H1 (cell line): ENCODE data around the gene P2RX1.

Source experiments
- BACH1 ChIP-seq: IDR thresholded peaks from 2 replicates; pipeline ENCODE4 v1.6.1; 2012; ENCODE audit warnings: low read length, improper control_type of control experiment
- CEBPB ChIP-seq: IDR thresholded peaks from 2 replicates; pipeline ENCODE4 v1.6.1; 2012; ENCODE audit warnings: low read depth, low read length
- CHD1 ChIP-seq: IDR thresholded peaks from 2 replicates; pipeline ENCODE4 v1.6.1; 2012; ENCODE audit warnings: low read depth, low read length, improper control_type of control experiment
- EGR1 ChIP-seq: IDR thresholded peaks from 2 replicates; pipeline ENCODE4 v1.6.1; 2011; ENCODE audit warnings: low read depth, low read length, borderline replicate concordance
- PHF8 ChIP-seq: fragments of 200-600 bp; sonication (generic); conservative IDR thresholded peaks from 2 replicates; pipeline ENCODE4 v1.7.1; 2012; ENCODE audit warnings: low read depth, mild to moderate bottlenecking, inconsistent platforms, low read length, moderate library complexity
- POLR2A ChIP-seq, 2 experiments: IDR thresholded peaks; 1 replicate in 1 of 2; 2 replicates in 1 of 2; pipeline ENCODE4 v1.6.1; 2011; ENCODE audit warnings: low read depth in 2 of 2, low read length in 2 of 2, mild to moderate bottlenecking in 2 of 2; ENCODE audit errors: control extremely low read depth in 1 of 2
- RNF2 ChIP-seq: fragments of 200-900, 300-1000 bp; sonication (generic); IDR thresholded peaks from 2 replicates; pipeline ENCODE4 v1.7.1; 2016; ENCODE audit warnings: borderline replicate concordance, low read depth, mild to moderate bottlenecking, antibody characterized with exemption, low read length; ENCODE audit not compliant: poor library complexity, severe bottlenecking; ENCODE audit errors: missing control alignments
- RXRA ChIP-seq: IDR thresholded peaks from 2 replicates; pipeline ENCODE4 v1.6.1; 2011; ENCODE audit warnings: low read depth, mild to moderate bottlenecking, low read length, moderate library complexity; ENCODE audit not compliant: insufficient read depth
- SIN3A ChIP-seq, 2 experiments: IDR thresholded peaks in 1 of 2; conservative IDR thresholded peaks in 1 of 2; 2 replicates each; pipeline ENCODE4 v1.6.1; 2011 to 2012; ENCODE audit warnings: low read length in 2 of 2, improper control_type of control experiment in 1 of 2, low read depth in 1 of 2, mild to moderate bottlenecking in 1 of 2
- TBP ChIP-seq: IDR thresholded peaks from 2 replicates; pipeline ENCODE4 v1.6.1; 2011; ENCODE audit warnings: low read depth, low read length, improper control_type of control experiment
- TEAD4 ChIP-seq: IDR thresholded peaks from 2 replicates; pipeline ENCODE4 v1.6.1; 2012; ENCODE audit warnings: low read depth, low read length, inconsistent platforms, mixed read lengths
- TF ChIP-seq, protein P1 (sequence below), 3 experiments: IDR thresholded peaks; 1 replicate in 2 of 3; 2 replicates in 1 of 3; pipeline versions ENCODE4 v1.5.1 to v1.6.1; 2011; ENCODE audit warnings: low read length in 3 of 3, mild to moderate bottlenecking in 3 of 3, inconsistent platforms in 2 of 3, low read depth in 1 of 3, moderate library complexity in 1 of 3; ENCODE audit not compliant: insufficient read depth in 1 of 3; ENCODE audit errors: control extremely low read depth in 1 of 3

- TF ChIP-seq, protein P1, sequence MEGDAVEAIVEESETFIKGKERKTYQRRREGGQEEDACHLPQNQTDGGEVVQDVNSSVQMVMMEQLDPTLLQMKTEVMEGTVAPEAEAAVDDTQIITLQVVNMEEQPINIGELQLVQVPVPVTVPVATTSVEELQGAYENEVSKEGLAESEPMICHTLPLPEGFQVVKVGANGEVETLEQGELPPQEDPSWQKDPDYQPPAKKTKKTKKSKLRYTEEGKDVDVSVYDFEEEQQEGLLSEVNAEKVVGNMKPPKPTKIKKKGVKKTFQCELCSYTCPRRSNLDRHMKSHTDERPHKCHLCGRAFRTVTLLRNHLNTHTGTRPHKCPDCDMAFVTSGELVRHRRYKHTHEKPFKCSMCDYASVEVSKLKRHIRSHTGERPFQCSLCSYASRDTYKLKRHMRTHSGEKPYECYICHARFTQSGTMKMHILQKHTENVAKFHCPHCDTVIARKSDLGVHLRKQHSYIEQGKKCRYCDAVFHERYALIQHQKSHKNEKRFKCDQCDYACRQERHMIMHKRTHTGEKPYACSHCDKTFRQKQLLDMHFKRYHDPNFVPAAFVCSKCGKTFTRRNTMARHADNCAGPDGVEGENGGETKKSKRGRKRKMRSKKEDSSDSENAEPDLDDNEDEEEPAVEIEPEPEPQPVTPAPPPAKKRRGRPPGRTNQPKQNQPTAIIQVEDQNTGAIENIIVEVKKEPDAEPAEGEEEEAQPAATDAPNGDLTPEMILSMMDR (IDR thresholded peaks at IDR 0.05; ENCODE audit: control extremely low read depth in 1 of 3, insufficient read depth in 1 of 3, low read depth in 1 of 3, low read length in 3 of 3) = no peak
- TF ChIP-seq POLR2A (IDR thresholded peaks at IDR 0.05; ENCODE audit: control extremely low read depth in 1 of 2, low read depth in 2 of 2, low read length in 2 of 2) = no peak
- no peak for TF ChIP-seq TEAD4
- no peak for TF ChIP-seq PHF8
- TF ChIP-seq RNF2 = no peak
- TF ChIP-seq SIN3A (conservative IDR thresholded peaks at IDR 0.05 in 1 of 2, IDR thresholded peaks at IDR 0.05 in 1 of 2; ENCODE audit: low read depth in 1 of 2, low read length in 2 of 2) = no peak
- TF ChIP-seq RXRA = no peak
- TF ChIP-seq CEBPB = no peak
- TF ChIP-seq BACH1 = no peak
- no peak for TF ChIP-seq TBP
- no peak for TF ChIP-seq EGR1
- no peak for TF ChIP-seq CHD1
These were observed 11.8 kb downstream of the P2RX1 start for GRCh38 chr17:3904501-3904900.
